ENCODE data around the gene PAK5.

The PAK5 gene

DNA sequence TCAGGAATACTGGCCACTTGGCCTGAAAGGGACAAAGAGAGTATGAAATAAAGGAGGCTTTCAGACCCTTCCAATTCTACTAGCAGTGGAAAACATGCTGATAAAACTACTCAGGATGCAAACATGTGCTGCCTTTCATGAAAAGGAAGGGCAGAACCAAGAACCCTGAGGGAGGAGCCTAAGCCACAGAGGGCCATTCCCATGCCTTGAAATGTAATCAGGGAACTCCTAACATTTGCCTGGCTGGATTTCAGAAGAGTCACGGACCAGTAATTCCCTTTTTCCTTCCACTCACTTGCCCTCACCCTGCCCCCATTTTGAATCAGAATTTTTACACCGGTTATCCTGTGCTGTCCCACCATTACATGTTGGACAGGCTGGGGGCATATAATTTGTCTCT lies 208.3 kb downstream of the PAK5 start:
- no peak for DNase-seq (ENCODE audit: low read depth)
- no peak overlapping the region for H3K4me3 ChIP-seq (ENCODE audit: low read length)
- TF ChIP-seq, protein P1, sequence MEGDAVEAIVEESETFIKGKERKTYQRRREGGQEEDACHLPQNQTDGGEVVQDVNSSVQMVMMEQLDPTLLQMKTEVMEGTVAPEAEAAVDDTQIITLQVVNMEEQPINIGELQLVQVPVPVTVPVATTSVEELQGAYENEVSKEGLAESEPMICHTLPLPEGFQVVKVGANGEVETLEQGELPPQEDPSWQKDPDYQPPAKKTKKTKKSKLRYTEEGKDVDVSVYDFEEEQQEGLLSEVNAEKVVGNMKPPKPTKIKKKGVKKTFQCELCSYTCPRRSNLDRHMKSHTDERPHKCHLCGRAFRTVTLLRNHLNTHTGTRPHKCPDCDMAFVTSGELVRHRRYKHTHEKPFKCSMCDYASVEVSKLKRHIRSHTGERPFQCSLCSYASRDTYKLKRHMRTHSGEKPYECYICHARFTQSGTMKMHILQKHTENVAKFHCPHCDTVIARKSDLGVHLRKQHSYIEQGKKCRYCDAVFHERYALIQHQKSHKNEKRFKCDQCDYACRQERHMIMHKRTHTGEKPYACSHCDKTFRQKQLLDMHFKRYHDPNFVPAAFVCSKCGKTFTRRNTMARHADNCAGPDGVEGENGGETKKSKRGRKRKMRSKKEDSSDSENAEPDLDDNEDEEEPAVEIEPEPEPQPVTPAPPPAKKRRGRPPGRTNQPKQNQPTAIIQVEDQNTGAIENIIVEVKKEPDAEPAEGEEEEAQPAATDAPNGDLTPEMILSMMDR (conservative IDR thresholded peaks at IDR 0.05; ENCODE audit: low read depth, low read length): no peak

DNA sequence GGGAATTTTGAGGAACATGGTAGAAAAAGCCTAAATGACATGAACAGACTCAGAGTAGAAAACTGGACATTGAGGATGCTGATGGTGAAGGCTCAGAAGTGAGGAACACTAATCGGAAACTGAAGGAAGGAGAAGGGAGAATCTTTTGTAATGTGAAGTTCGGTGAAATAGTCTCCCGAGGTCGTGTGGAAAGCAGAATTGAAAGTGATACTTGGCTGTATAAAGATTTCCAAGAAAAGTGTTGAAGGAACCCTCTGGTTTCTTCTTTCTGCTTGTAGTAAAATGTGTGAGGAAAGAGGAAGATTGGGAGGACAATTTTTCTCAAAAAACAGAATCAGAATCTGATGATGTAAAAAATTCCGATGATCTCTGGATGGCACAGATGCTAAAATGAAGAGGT lies 209.0 kb downstream of the PAK5 start:
- TF ChIP-seq, protein P1 (conservative IDR thresholded peaks at IDR 0.05; ENCODE audit: low read depth, low read length): no peak
- no peak for DNase-seq (ENCODE audit: low read depth)
- H3K4me3 ChIP-seq (ENCODE audit: low read length): no peak overlapping the region

GRCh38 chr20:9628589-9628988 lies 210.3 kb downstream of the PAK5 start:
- DNase-seq (ENCODE audit: low read depth): no peak
- TF ChIP-seq, protein P1 (conservative IDR thresholded peaks at IDR 0.05; ENCODE audit: low read depth, low read length): peak; percentile 1
- H3K4me3 ChIP-seq (ENCODE audit: low read length): no peak overlapping the region

DNA sequence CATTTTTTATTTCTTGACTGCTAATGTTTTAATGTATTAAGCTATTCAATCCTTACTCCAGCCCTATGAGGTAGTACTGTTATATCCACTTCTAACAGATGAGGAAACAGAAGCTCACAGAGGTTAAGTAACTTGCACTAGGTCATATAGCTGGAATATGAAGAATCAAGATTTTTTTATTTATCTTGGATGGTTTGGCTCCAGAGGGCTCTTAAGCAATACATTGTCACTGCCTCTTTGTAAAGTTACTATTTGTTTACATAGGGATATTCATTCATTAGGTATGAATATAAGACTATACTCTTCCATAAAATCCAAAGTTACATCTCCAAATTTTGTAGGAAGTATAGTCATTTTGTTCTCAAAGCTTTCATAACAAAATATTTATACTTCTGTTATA lies 210.7 kb downstream of the PAK5 start:
- H3K4me3 ChIP-seq (ENCODE audit: low read length): no peak overlapping the region
- no peak for DNase-seq (ENCODE audit: low read depth)
- TF ChIP-seq, protein P1 (conservative IDR thresholded peaks at IDR 0.05; ENCODE audit: low read depth, low read length): no peak

- H3K4me3 ChIP-seq (ENCODE audit: low read length): no peak overlapping the region
- DNase-seq (ENCODE audit: low read depth): no peak
- TF ChIP-seq, protein P1 (conservative IDR thresholded peaks at IDR 0.05; ENCODE audit: low read depth, low read length): no peak
Measured at GRCh38 chr20:9627219-9627618, 211.7 kb downstream of the PAK5 start.

- no peak for DNase-seq (ENCODE audit: low read depth)
- TF ChIP-seq, protein P1 (conservative IDR thresholded peaks at IDR 0.05; ENCODE audit: low read depth, low read length): no peak
- H3K4me3 ChIP-seq (ENCODE audit: low read length): no peak overlapping the region
Measured at GRCh38 chr20:9626357-9626756, 212.5 kb downstream of the PAK5 start.

DNA sequence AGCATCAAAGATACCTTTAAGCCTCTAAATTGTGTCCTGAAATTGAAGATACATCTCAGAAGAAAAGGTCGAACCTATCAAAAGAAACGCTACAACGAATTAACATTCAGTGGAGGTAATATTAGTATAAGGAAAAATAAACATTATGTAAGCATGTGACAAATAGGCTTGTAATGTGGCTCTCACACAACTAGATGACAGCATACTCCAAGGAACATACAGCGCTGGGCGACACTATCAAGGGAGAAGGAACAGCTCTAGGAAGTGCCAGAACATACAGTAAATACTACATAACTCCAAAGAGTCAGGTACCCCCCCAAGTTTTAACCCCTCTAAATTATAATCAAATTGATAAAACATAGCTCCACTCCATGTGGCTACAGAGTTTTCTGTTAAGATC lies 220.9 kb downstream of the PAK5 start:
- H3K4me3 ChIP-seq (ENCODE audit: low read length): no peak overlapping the region
- TF ChIP-seq, protein P1 (conservative IDR thresholded peaks at IDR 0.05; ENCODE audit: low read depth, low read length): peak; percentile 46
- DNase-seq (ENCODE audit: low read depth): no peak
